H1 (cell line): ENCODE data around the gene WASF3. TPM values are rescaled to one million over a fixed set of nuclear protein-coding genes. Genes with fewer than 3 reads are reported as not detected.

Source experiments
- BCL11A ChIP-seq, 2 experiments: IDR thresholded peaks; one replicate each; pipeline ENCODE4 v1.6.1; 2011; ENCODE audit warnings: low read depth in 2 of 2, low read length in 2 of 2, mild to moderate bottlenecking in 2 of 2
- CBX8 ChIP-seq: fragments of 300-800, 300-1000 bp; sonication (generic); IDR thresholded peaks from 2 replicates; pipeline ENCODE4 v1.7.1; 2016; ENCODE audit warnings: low read depth, low read length, borderline replicate concordance
- CHD1 ChIP-seq: IDR thresholded peaks from 2 replicates; pipeline ENCODE4 v1.6.1; 2012; ENCODE audit warnings: low read depth, low read length, improper control_type of control experiment
- FOSL1 ChIP-seq: IDR thresholded peaks from 2 replicates; pipeline ENCODE4 v1.6.1; 2011; ENCODE audit warnings: mild to moderate bottlenecking, low read depth, low read length, moderate library complexity; ENCODE audit not compliant: insufficient read depth
- NANOG ChIP-seq: IDR thresholded peaks from 2 replicates; pipeline ENCODE4 v1.6.1; 2011; ENCODE audit warnings: low read length, low read depth, mild to moderate bottlenecking, inconsistent platforms; ENCODE audit not compliant: insufficient read depth, poor library complexity, severe bottlenecking
- NRF1 ChIP-seq: IDR thresholded peaks from 2 replicates; pipeline ENCODE4 v1.6.1; 2011; ENCODE audit warnings: mild to moderate bottlenecking, low read depth, low read length, improper control_type of control experiment
- ZNF274 ChIP-seq: IDR thresholded peaks from 2 replicates; pipeline ENCODE4 v1.7.0; 2012; ENCODE audit warnings: low read length, borderline replicate concordance; ENCODE audit errors: extremely low read depth
- polyA plus RNA-seq, 7 experiments: library from polyadenylated mRNA; depleted of rRNA in 3 of 7; stranded (reverse) in 5 of 7; unstranded in 2 of 7; fragments of >200 nt in 5 of 7; fragments of 200-250 nt in 2 of 7; gene quantifications; 1 replicate in 5 of 7; 2 replicates in 1 of 7; 4 replicates in 1 of 7; pipeline versions ENCODE4 v1.2.1 to v1.2.3, GENCODE V29; 2011 to 2013; ENCODE audit warnings: missing spikeins in 2 of 7, mixed read lengths in 2 of 7
- total RNA-seq: library from RNA; stranded (reverse); fragmentation: NEBNext Ultra II Directional; extraction: Animal tissue kit (Norgen Biotek cat#: 25700); gene quantifications from 2 replicates; pipeline ENCODE4 v1.2.1, GENCODE V29; 2021
- TF ChIP-seq, protein P1 (sequence below): fragments of 300-600 bp; sonication (generic); IDR thresholded peaks from 2 replicates; pipeline ENCODE4 v1.7.1; 2012; ENCODE audit warnings: low read length, moderate library complexity, mild to moderate bottlenecking, inconsistent platforms; ENCODE audit not compliant: insufficient replicate concordance

The WASF3 gene
- total and polyA plus RNA-seq, 2 of the 8 experiments (the other 6 are each of a cell fraction or from before 2014, with no cell fraction given): 18.7 to 39.8 TPM

DNA sequence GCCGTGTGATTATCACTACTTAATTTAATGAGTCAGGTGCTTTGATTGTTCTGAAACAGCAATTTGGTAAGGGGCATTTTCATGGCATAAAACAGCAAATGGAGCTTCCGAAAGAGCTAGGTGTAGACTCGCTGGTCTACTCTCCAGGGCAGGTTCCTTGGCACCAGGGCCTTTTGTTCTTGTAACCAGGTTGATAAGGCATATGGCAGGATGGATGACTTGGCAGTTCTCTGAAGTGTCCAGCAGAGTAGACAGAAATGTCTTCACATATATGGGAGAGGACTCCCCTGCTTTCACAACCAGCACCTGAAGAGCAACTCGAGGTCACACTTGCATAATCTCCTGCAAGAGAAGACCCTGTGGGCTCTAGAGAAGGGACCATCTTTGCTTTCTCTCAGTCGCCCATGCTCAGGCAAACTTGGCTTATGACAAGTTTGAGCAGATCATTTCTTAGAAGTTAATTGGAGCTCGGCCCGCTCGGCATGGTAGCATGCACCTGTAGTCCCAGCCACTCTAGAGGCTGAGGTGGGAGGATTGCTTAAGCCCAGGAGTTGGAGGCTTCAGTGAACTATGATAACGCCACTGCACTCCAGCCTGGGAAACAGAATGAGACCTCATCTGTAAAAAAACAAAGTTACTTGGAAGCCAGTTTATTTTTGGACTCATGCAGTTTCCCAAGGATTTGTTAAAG is 23.3 kb upstream of the WASF3 start (continued):
- TF ChIP-seq, protein P1, sequence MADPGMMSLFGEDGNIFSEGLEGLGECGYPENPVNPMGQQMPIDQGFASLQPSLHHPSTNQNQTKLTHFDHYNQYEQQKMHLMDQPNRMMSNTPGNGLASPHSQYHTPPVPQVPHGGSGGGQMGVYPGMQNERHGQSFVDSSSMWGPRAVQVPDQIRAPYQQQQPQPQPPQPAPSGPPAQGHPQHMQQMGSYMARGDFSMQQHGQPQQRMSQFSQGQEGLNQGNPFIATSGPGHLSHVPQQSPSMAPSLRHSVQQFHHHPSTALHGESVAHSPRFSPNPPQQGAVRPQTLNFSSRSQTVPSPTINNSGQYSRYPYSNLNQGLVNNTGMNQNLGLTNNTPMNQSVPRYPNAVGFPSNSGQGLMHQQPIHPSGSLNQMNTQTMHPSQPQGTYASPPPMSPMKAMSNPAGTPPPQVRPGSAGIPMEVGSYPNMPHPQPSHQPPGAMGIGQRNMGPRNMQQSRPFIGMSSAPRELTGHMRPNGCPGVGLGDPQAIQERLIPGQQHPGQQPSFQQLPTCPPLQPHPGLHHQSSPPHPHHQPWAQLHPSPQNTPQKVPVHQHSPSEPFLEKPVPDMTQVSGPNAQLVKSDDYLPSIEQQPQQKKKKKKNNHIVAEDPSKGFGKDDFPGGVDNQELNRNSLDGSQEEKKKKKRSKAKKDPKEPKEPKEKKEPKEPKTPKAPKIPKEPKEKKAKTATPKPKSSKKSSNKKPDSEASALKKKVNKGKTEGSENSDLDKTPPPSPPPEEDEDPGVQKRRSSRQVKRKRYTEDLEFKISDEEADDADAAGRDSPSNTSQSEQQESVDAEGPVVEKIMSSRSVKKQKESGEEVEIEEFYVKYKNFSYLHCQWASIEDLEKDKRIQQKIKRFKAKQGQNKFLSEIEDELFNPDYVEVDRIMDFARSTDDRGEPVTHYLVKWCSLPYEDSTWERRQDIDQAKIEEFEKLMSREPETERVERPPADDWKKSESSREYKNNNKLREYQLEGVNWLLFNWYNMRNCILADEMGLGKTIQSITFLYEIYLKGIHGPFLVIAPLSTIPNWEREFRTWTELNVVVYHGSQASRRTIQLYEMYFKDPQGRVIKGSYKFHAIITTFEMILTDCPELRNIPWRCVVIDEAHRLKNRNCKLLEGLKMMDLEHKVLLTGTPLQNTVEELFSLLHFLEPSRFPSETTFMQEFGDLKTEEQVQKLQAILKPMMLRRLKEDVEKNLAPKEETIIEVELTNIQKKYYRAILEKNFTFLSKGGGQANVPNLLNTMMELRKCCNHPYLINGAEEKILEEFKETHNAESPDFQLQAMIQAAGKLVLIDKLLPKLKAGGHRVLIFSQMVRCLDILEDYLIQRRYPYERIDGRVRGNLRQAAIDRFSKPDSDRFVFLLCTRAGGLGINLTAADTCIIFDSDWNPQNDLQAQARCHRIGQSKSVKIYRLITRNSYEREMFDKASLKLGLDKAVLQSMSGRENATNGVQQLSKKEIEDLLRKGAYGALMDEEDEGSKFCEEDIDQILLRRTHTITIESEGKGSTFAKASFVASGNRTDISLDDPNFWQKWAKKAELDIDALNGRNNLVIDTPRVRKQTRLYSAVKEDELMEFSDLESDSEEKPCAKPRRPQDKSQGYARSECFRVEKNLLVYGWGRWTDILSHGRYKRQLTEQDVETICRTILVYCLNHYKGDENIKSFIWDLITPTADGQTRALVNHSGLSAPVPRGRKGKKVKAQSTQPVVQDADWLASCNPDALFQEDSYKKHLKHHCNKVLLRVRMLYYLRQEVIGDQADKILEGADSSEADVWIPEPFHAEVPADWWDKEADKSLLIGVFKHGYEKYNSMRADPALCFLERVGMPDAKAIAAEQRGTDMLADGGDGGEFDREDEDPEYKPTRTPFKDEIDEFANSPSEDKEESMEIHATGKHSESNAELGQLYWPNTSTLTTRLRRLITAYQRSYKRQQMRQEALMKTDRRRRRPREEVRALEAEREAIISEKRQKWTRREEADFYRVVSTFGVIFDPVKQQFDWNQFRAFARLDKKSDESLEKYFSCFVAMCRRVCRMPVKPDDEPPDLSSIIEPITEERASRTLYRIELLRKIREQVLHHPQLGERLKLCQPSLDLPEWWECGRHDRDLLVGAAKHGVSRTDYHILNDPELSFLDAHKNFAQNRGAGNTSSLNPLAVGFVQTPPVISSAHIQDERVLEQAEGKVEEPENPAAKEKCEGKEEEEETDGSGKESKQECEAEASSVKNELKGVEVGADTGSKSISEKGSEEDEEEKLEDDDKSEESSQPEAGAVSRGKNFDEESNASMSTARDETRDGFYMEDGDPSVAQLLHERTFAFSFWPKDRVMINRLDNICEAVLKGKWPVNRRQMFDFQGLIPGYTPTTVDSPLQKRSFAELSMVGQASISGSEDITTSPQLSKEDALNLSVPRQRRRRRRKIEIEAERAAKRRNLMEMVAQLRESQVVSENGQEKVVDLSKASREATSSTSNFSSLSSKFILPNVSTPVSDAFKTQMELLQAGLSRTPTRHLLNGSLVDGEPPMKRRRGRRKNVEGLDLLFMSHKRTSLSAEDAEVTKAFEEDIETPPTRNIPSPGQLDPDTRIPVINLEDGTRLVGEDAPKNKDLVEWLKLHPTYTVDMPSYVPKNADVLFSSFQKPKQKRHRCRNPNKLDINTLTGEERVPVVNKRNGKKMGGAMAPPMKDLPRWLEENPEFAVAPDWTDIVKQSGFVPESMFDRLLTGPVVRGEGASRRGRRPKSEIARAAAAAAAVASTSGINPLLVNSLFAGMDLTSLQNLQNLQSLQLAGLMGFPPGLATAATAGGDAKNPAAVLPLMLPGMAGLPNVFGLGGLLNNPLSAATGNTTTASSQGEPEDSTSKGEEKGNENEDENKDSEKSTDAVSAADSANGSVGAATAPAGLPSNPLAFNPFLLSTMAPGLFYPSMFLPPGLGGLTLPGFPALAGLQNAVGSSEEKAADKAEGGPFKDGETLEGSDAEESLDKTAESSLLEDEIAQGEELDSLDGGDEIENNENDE: no peak
- TF ChIP-seq CBX8 (no peak), NRF1 (no peak), ZNF274 (no peak), BCL11A (IDR thresholded peaks at IDR 0.05; ENCODE audit: low read depth in 2 of 2, low read length in 2 of 2) (no peak), NANOG (no peak), FOSL1 (no peak), CHD1 (no peak)
- TF ChIP-seq, all 59 proteins: peak for 0
